ENCODE data around the gene MICU1.
"Not testable (repeated sequence)": the region's sequence is repeated elsewhere in the genome, so short reads cannot be mapped to it uniquely, and the experiment has no call there.

The MICU1 gene

GRCh38 chr10:72386916-72387586 is 238.8 kb downstream of the MICU1 start:
- no peaks in the 10 kb centered on the region for H3K4me1 Mint-ChIP-seq (ENCODE audit: low read depth)
- H3K27me3 Mint-ChIP-seq (ENCODE audit: low read depth), result no peaks in the 10 kb centered on the region
- H3K9me3 Mint-ChIP-seq, result no peaks in the 10 kb centered on the region
- DNase-seq (ENCODE audit: low spot score), result no peak
- H3K27ac Mint-ChIP-seq, result no peak overlapping the region
- no peaks in the 10 kb centered on the region for H3K36me3 Mint-ChIP-seq (ENCODE audit: low read depth)
- no peak overlapping the region for H3K4me3 Mint-ChIP-seq

GRCh38 chr10:72385724-72386123 is 240.2 kb downstream of the MICU1 start:
- Mint-ChIP-seq H3K9me3 (no peaks in the 10 kb centered on the region), H3K36me3 (ENCODE audit: low read depth) (no peaks in the 10 kb centered on the region), H3K4me1 (ENCODE audit: low read depth) (no peaks in the 10 kb centered on the region), H3K4me3 (no peak overlapping the region), H3K27ac (no peak overlapping the region), H3K27me3 (ENCODE audit: low read depth) (no peaks in the 10 kb centered on the region)
- DNase-seq (ENCODE audit: low spot score), result no peak

GRCh38 chr10:72384982-72385381 is 240.9 kb downstream of the MICU1 start:
- DNase-seq (ENCODE audit: low spot score); H3K36me3 Mint-ChIP-seq (ENCODE audit: low read depth); H3K4me1 Mint-ChIP-seq (ENCODE audit: low read depth); H3K27me3 Mint-ChIP-seq (ENCODE audit: low read depth); H3K27ac Mint-ChIP-seq; H3K4me3 Mint-ChIP-seq; H3K9me3 Mint-ChIP-seq: not testable (repeated sequence)

GRCh38 chr10:72379776-72380175 is 246.1 kb downstream of the MICU1 start:
- no peaks in the 10 kb centered on the region for H3K27me3 Mint-ChIP-seq (ENCODE audit: low read depth)
- H3K4me3 Mint-ChIP-seq, result no peak overlapping the region
- H3K36me3 Mint-ChIP-seq (ENCODE audit: low read depth), result no peaks in the 10 kb centered on the region
- peaks cover 9% of the 10 kb centered on the region for H3K4me1 Mint-ChIP-seq (ENCODE audit: low read depth)
- no peaks in the 10 kb centered on the region for H3K9me3 Mint-ChIP-seq
- no peak overlapping the region for H3K27ac Mint-ChIP-seq
- no peak for DNase-seq (ENCODE audit: low spot score)

GRCh38 chr10:72379062-72379461 is 246.8 kb downstream of the MICU1 start:
- Mint-ChIP-seq H3K27me3 (ENCODE audit: low read depth) (no peaks in the 10 kb centered on the region), H3K36me3 (ENCODE audit: low read depth) (no peaks in the 10 kb centered on the region), H3K27ac (no peak overlapping the region), H3K9me3 (no peaks in the 10 kb centered on the region), H3K4me1 (ENCODE audit: low read depth) (peaks cover 9% of the 10 kb centered on the region), H3K4me3 (no peak overlapping the region)
- no peak for DNase-seq (ENCODE audit: low spot score)

- Mint-ChIP-seq H3K4me1 (ENCODE audit: low read depth) (peaks cover 12% of the 10 kb centered on the region), H3K27me3 (ENCODE audit: low read depth) (no peaks in the 10 kb centered on the region), H3K4me3 (no peak overlapping the region), H3K27ac (no peak overlapping the region), H3K9me3 (no peaks in the 10 kb centered on the region), H3K36me3 (ENCODE audit: low read depth) (peaks cover 3% of the 10 kb centered on the region)
- DNase-seq (ENCODE audit: low spot score), result no peak
Measured at GRCh38 chr10:72375585-72375984, 250.3 kb downstream of the MICU1 start.

GRCh38 chr10:72375173-72375572 is 250.7 kb downstream of the MICU1 start:
- no peaks in the 10 kb centered on the region for H3K27me3 Mint-ChIP-seq (ENCODE audit: low read depth)
- peaks cover 6% of the 10 kb centered on the region for H3K36me3 Mint-ChIP-seq (ENCODE audit: low read depth)
- H3K27ac Mint-ChIP-seq, result no peak overlapping the region
- peaks cover 16% of the 10 kb centered on the region for H3K4me1 Mint-ChIP-seq (ENCODE audit: low read depth)
- H3K9me3 Mint-ChIP-seq, result no peaks in the 10 kb centered on the region
- no peak for DNase-seq (ENCODE audit: low spot score)
- no peak overlapping the region for H3K4me3 Mint-ChIP-seq

- peak; percentile 39 for DNase-seq (ENCODE audit: low spot score)
- peak overlapping the region; percentile 80 for H3K27ac Mint-ChIP-seq
- H3K4me1 Mint-ChIP-seq (ENCODE audit: low read depth), result peaks cover 18% of the 10 kb centered on the region
- H3K9me3 Mint-ChIP-seq, result no peaks in the 10 kb centered on the region
- H3K36me3 Mint-ChIP-seq (ENCODE audit: low read depth), result peaks cover 6% of the 10 kb centered on the region
- H3K27me3 Mint-ChIP-seq (ENCODE audit: low read depth), result no peaks in the 10 kb centered on the region
- H3K4me3 Mint-ChIP-seq, result peak overlapping the region; percentile 59
Measured at GRCh38 chr10:72370201-72370722, 255.6 kb downstream of the MICU1 start.

GRCh38 chr10:72367301-72367960 is 258.4 kb downstream of the MICU1 start:
- no peak for DNase-seq (ENCODE audit: low spot score)
- H3K4me3 Mint-ChIP-seq, result no peak overlapping the region

GRCh38 chr10:72365106-72365895 is 260.6 kb downstream of the MICU1 start:
- no peaks in the 10 kb centered on the region for H3K9me3 Mint-ChIP-seq
- peak overlapping the region; percentile 31 for H3K27ac Mint-ChIP-seq
- peaks cover 1% of the 10 kb centered on the region for H3K36me3 Mint-ChIP-seq (ENCODE audit: low read depth)
- no peaks in the 10 kb centered on the region for H3K27me3 Mint-ChIP-seq (ENCODE audit: low read depth)
- peaks cover 25% of the 10 kb centered on the region for H3K4me1 Mint-ChIP-seq (ENCODE audit: low read depth)
- DNase-seq (ENCODE audit: low spot score), result no peak
- peak overlapping the region; percentile 10 for H3K4me3 Mint-ChIP-seq

More at GRCh38 chr10:72367301-72367960, 258.4 kb downstream of the MICU1 start:
- Mint-ChIP-seq H3K4me1 (ENCODE audit: low read depth) (peaks cover 30% of the 10 kb centered on the region), H3K27ac (peak overlapping the region; percentile 36), H3K27me3 (ENCODE audit: low read depth) (no peaks in the 10 kb centered on the region), H3K9me3 (no peaks in the 10 kb centered on the region), H3K36me3 (ENCODE audit: low read depth) (peaks cover 4% of the 10 kb centered on the region)

GRCh38 chr10:72364239-72364777 is 261.6 kb downstream of the MICU1 start:
- no peaks in the 10 kb centered on the region for H3K27me3 Mint-ChIP-seq (ENCODE audit: low read depth)
- H3K4me1 Mint-ChIP-seq (ENCODE audit: low read depth), result peaks cover 19% of the 10 kb centered on the region
- no peaks in the 10 kb centered on the region for H3K9me3 Mint-ChIP-seq
- H3K36me3 Mint-ChIP-seq (ENCODE audit: low read depth), result no peaks in the 10 kb centered on the region
- H3K27ac Mint-ChIP-seq, result peak overlapping the region; percentile 68
- peak overlapping the region; percentile 50 for H3K4me3 Mint-ChIP-seq
- peak; percentile 77 for DNase-seq (ENCODE audit: low spot score)

GRCh38 chr10:72356987-72357386 is 268.9 kb downstream of the MICU1 start:
- Mint-ChIP-seq H3K9me3 (no peaks in the 10 kb centered on the region), H3K27ac (no peak overlapping the region), H3K27me3 (ENCODE audit: low read depth) (no peaks in the 10 kb centered on the region), H3K4me3 (no peak overlapping the region), H3K4me1 (ENCODE audit: low read depth) (peaks cover 23% of the 10 kb centered on the region), H3K36me3 (ENCODE audit: low read depth) (peaks cover 6% of the 10 kb centered on the region)
- no peak for DNase-seq (ENCODE audit: low spot score)

GRCh38 chr10:72356115-72356514 is 269.8 kb downstream of the MICU1 start:
- Mint-ChIP-seq H3K27ac (no peak overlapping the region), H3K36me3 (ENCODE audit: low read depth) (peaks cover 11% of the 10 kb centered on the region), H3K4me1 (ENCODE audit: low read depth) (peaks cover 24% of the 10 kb centered on the region), H3K27me3 (ENCODE audit: low read depth) (no peaks in the 10 kb centered on the region), H3K9me3 (no peaks in the 10 kb centered on the region), H3K4me3 (peak overlapping the region; percentile 7)
- DNase-seq (ENCODE audit: low spot score), result no peak

- Mint-ChIP-seq H3K27ac (peak overlapping the region; percentile 99), H3K9me3 (no peaks in the 10 kb centered on the region), H3K4me1 (ENCODE audit: low read depth) (peaks cover 26% of the 10 kb centered on the region), H3K4me3 (peak overlapping the region; percentile 99), H3K36me3 (ENCODE audit: low read depth) (peaks cover 11% of the 10 kb centered on the region), H3K27me3 (ENCODE audit: low read depth) (no peaks in the 10 kb centered on the region)
- no peak for DNase-seq (ENCODE audit: low spot score)
Measured at GRCh38 chr10:72355214-72355555, 270.7 kb downstream of the MICU1 start.

All from T-helper 2 cell treated with Interferon-gamma antibody and Interleukin-4, amounts not matched to agents 5 μg/mL and 100 μg/mL, for 36 hours (primary cell).